GM12875 (cell line): ENCODE measurements around the gene CTIF.

ENCODE experiments used
- H3K4me3 ChIP-seq: one replicate; pipeline ENCODE4 v1.5.1; 2011; ENCODE audit warnings: low read depth, low read length, control low read depth
- TF ChIP-seq, protein P1 (sequence below): IDR thresholded peaks from 2 replicates; pipeline ENCODE4 v1.5.1; 2011; ENCODE audit warnings: low read depth, mild to moderate bottlenecking, control low read depth, inconsistent platforms, low read length, moderate library complexity, borderline replicate concordance; ENCODE audit not compliant: insufficient read depth

Gene CTIF

DNA sequence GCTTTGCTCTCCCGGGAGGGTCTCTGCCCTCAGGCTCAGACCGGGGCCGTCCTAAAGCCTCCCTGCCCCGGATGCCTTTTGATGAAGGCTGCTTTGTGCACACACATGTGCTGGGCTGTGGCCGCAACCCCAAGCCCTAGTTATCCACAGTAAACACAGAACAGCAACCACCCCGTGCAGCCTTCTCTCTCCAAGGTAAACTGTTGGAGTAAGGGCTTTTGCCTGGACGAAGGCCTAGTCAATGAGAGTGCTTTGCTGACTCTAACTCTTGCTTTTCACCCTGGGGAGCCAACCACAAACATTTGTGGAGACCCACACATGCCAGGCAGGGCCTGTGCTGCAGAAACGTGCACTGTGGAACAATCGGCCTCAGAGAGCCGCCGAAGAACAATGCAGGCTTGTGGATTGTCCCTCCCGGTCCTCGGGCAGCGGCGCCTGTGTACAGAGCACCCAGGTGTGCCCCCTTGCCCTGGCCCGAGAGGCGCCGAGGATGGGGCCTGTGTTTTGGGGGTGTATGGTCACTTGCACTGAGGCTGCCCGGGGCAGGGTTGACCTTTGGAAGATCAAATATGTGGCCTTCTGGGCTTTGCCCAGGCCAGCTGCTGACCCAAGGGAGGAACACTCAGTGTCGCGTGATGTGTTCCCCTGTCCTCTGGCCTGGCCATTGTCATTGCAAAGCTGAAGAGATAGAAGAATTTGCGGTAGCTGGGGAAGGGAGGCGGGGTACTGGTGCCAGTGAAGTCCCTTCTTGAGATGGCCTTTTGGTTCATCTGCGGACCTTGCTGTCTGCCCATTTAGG lies 37.0 kb downstream of the CTIF start:
- TF ChIP-seq, protein P1, sequence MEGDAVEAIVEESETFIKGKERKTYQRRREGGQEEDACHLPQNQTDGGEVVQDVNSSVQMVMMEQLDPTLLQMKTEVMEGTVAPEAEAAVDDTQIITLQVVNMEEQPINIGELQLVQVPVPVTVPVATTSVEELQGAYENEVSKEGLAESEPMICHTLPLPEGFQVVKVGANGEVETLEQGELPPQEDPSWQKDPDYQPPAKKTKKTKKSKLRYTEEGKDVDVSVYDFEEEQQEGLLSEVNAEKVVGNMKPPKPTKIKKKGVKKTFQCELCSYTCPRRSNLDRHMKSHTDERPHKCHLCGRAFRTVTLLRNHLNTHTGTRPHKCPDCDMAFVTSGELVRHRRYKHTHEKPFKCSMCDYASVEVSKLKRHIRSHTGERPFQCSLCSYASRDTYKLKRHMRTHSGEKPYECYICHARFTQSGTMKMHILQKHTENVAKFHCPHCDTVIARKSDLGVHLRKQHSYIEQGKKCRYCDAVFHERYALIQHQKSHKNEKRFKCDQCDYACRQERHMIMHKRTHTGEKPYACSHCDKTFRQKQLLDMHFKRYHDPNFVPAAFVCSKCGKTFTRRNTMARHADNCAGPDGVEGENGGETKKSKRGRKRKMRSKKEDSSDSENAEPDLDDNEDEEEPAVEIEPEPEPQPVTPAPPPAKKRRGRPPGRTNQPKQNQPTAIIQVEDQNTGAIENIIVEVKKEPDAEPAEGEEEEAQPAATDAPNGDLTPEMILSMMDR = no peak
- H3K4me3 ChIP-seq = no peak overlapping the region

DNA sequence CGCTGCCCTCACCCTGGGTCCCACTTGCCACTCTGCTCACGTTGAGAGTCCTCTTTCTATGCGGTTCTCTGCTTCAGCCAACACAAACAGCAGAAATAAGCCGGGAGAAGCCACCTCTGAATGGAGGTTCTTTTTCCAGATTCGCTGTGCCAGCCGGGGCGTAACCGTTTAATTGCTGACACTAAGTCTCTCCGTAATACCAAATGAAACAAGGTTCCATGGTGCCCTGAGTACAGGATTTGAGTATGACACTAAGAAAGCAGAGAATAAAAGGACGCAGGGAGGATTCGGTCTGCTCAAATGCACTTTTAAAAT lies 37.6 kb downstream of the CTIF start:
- TF ChIP-seq, protein P1 = no peak
- no peak overlapping the region for H3K4me3 ChIP-seq

DNA sequence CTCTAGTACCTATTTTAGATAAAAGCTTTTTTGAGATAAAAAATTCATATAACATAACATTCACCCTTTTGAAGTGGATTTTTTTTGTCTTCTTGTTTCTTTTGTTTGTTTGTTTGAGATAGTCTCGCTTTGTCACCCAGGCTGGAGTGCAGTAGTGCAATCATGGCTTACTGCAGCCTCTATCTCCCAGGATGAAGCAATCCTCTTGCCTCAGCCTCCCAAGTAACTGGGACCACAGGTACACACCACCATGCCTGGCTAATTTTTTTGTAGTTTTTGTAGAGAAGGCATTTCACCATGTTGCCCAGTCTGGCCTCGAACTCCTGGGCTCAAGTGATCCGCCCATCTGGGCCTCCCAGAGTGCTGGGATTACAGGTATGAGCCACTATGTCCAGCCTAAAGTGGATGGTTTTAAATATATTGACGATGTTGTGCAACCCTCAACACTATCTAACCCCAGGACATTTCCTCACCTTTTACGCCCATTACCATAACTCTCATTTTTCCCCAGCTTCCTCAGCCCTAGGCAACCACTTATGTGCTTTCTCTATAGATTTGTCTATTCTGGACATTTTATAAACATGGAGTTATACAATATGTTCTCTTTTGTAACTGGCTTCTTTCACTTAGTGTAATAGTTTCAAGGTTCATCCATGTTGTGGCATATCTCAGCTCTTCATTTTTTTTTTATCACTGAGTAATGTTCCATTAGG lies 38.8 kb downstream of the CTIF start:
- H3K4me3 ChIP-seq = no peak overlapping the region
- TF ChIP-seq, protein P1 = no peak

DNA sequence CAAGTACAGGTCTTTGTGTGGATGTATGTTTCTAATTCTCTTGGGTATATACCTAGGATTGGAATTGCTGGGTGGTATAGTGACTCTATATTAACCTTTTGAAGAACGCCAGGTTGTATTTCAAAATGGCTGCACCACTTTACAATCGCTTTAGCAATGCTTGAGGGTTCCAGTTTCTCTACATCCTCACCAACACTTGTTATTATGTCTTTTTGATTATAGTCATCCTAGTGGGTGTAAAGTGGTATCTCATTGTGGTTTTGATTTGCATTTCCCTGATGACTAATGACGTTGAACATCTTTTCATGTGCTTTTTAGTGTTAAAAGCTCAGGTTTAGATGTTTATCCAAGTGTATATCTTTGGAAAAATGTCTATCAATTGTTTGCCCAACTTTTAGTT lies 39.5 kb downstream of the CTIF start:
- H3K4me3 ChIP-seq = no peak overlapping the region
- TF ChIP-seq, protein P1 = no peak

DNA sequence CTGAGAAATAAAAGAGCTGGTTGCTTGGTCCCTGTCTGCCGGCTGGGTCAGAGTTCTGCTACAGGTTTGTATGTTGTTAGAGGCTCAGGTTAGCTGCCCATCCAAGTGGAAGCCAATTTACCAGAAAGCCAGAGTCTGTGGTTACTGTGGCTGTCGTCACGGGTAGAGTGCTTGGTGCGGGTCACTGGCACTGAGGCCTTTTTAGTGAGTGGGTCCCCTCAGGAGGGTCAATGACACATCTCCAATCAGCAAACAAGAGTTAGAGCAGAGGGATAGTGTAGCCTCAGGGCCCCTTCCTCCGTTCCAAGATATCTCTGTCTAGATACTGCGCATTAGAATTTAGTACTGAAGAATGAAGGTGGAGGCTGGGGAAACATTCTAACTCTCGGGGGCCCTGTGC lies 41.2 kb downstream of the CTIF start:
- H3K4me3 ChIP-seq = no peak overlapping the region
- TF ChIP-seq, protein P1 = no peak

DNA sequence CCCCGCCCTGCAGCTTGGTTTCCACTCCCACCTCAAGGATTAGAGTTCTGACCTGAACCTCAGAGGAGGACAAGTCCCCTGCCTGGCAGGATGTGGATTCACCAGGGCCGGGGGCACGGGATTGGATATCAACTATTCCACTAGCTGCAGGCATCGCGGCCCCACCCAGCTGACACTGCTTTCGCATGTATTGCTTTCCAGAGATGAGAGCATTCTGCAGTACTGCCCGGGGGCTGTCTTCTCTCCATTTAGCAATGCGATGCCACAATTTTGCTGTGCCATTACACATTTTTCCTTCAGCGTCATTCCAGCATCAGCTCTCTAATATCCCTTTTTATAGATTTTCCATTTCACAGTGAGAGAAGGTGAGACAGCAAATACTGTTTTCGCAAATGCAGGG lies 42.0 kb downstream of the CTIF start:
- no peak overlapping the region for H3K4me3 ChIP-seq
- TF ChIP-seq, protein P1 = no peak

DNA sequence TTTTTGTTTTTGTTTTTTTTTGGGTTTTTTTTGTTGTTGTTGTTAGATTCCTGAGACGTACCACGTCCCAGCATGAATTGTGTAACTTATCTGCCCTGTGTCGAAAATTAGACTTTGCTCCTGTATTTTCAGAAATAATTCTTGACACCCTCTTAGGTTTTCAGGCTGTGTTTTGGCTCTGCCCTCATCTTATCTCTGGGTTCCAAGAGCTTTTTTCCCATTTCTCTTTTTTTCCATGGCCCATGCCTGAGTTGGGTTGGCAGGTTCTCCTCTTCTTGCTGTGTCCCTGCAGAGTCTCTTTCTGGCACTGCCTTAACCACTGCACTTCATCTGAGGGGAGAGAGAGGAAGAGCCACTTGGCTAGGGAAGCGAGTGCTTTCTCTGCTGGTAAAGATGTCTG lies 42.4 kb downstream of the CTIF start:
- TF ChIP-seq, protein P1 = no peak

More for the DNA sequence above, 42.4 kb downstream of the CTIF start:
- H3K4me3 ChIP-seq = no peak overlapping the region
